Measurements from ENCODE around the gene IRF5.

Gene IRF5

GRCh38 chr7:128937647-128938543, at the start of gene IRF5:
Gene IRF5 (plus strand): TSS chr7:128937927. CDS start chr7:128942082, 4,155 bp downstream.
- no peak for DNase-seq (ENCODE audit: low read depth in 1 of 2, low spot score in 1 of 2)

- DNase-seq (ENCODE audit: low read depth in 1 of 2, low spot score in 1 of 2), result no peak
These were observed 49.5 kb upstream of the IRF5 start for GRCh38 chr7:128888039-128888755.

- no peak for DNase-seq (ENCODE audit: low read depth in 1 of 2, low spot score in 1 of 2)
These were observed 49.0 kb upstream of the IRF5 start for GRCh38 chr7:128888756-128889095.

- DNase-seq (ENCODE audit: low read depth in 1 of 2, low spot score in 1 of 2), result no peak
These were observed 48.6 kb upstream of the IRF5 start for GRCh38 chr7:128889121-128889520.

GRCh38 chr7:128890306-128891109, 47.2 kb upstream of the IRF5 start:
- DNase-seq (ENCODE audit: low read depth in 1 of 2, low spot score in 1 of 2), result no peak

GRCh38 chr7:128891110-128891941, 46.4 kb upstream of the IRF5 start:
- DNase-seq (ENCODE audit: low read depth in 1 of 2, low spot score in 1 of 2), result no peak

- no peak for DNase-seq (ENCODE audit: low read depth in 1 of 2, low spot score in 1 of 2)
These were observed 45.8 kb upstream of the IRF5 start for GRCh38 chr7:128891942-128892269.

GRCh38 chr7:128892521-128893250, 45.0 kb upstream of the IRF5 start:
- no peak for DNase-seq (ENCODE audit: low read depth in 1 of 2, low spot score in 1 of 2)

GRCh38 chr7:128893251-128894100, 44.3 kb upstream of the IRF5 start:
- no peak for DNase-seq (ENCODE audit: low read depth in 1 of 2, low spot score in 1 of 2)

GRCh38 chr7:128894101-128894440, 43.7 kb upstream of the IRF5 start:
- DNase-seq (ENCODE audit: low read depth in 1 of 2, low spot score in 1 of 2), result no peak

- no peak for DNase-seq (ENCODE audit: low read depth in 1 of 2, low spot score in 1 of 2)
These were observed 42.4 kb upstream of the IRF5 start for GRCh38 chr7:128895320-128895719.

GRCh38 chr7:128899392-128899791, 38.3 kb upstream of the IRF5 start:
- DNase-seq (ENCODE audit: low read depth in 1 of 2, low spot score in 1 of 2), result no peak

- DNase-seq (ENCODE audit: low read depth in 1 of 2, low spot score in 1 of 2), result no peak
These were observed 37.5 kb upstream of the IRF5 start for GRCh38 chr7:128900237-128900636.

GRCh38 chr7:128902761-128903585, 34.8 kb upstream of the IRF5 start:
- DNase-seq (ENCODE audit: low read depth in 1 of 2, low spot score in 1 of 2), result no peak

- no peak for DNase-seq (ENCODE audit: low read depth in 1 of 2, low spot score in 1 of 2)
These were observed 33.9 kb upstream of the IRF5 start for GRCh38 chr7:128903621-128904361.

- DNase-seq (ENCODE audit: low read depth in 1 of 2, low spot score in 1 of 2), result no peak
These were observed 33.1 kb upstream of the IRF5 start for GRCh38 chr7:128904381-128905197.

Data from stimulated activated CD4-positive, alpha-beta T cell treated with anti-CD3 and anti-CD28 coated beads, Interleukin-15, amount 100 ng/mL, for 1 hour (primary cell).